ENCODE results near the gene CLBA1.
A peak's percentile ranks its signal among the peaks of the same experiment; 100 is the strongest.

- TF ChIP-seq, protein P1, sequence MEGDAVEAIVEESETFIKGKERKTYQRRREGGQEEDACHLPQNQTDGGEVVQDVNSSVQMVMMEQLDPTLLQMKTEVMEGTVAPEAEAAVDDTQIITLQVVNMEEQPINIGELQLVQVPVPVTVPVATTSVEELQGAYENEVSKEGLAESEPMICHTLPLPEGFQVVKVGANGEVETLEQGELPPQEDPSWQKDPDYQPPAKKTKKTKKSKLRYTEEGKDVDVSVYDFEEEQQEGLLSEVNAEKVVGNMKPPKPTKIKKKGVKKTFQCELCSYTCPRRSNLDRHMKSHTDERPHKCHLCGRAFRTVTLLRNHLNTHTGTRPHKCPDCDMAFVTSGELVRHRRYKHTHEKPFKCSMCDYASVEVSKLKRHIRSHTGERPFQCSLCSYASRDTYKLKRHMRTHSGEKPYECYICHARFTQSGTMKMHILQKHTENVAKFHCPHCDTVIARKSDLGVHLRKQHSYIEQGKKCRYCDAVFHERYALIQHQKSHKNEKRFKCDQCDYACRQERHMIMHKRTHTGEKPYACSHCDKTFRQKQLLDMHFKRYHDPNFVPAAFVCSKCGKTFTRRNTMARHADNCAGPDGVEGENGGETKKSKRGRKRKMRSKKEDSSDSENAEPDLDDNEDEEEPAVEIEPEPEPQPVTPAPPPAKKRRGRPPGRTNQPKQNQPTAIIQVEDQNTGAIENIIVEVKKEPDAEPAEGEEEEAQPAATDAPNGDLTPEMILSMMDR (IDR thresholded peaks at IDR 0.05): no peak
- peak in 1 of 2 donors; percentile 76 for TF ChIP-seq POLR2A (IDR thresholded peaks at IDR 0.05)
These were observed at the start of gene CLBA1 for GRCh38 chr14:104985675-104986486.
